ENCODE results near the gene COL25A1. TPM values are rescaled to one million over a fixed set of nuclear protein-coding genes. Genes with fewer than 3 reads are reported as not detected.

Gene COL25A1
- polyA plus RNA-seq, 2 of the 4 experiments (the other 2 are of a cell fraction): not detected

- CTCF ChIA-PET: no interaction called here
- Histone ChIP-seq H3K4me1 (no peaks in the 10 kb centered on the region), H3K9me3 (no peaks in the 10 kb centered on the region), H3K4me2 (no peak overlapping the region), H3K27ac (no peak overlapping the region), H3K4me3 (no peak overlapping the region)
- 62% methylated on average over 4 of the region's 4 CpGs for WGBS (ENCODE audit: missing lambda C conversion rate)
- POLR2A ChIA-PET: no interaction called here
- no peak for FAIRE-seq
- ATAC-seq: no peak
- no peak for TF ChIP-seq ZC3H11A (IDR thresholded peaks at IDR 0.05)
- TF ChIP-seq HOXB5 (CRISPR knock-in tag; IDR thresholded peaks at IDR 0.05): no peak
- TF ChIP-seq HDAC2 (IDR thresholded peaks at IDR 0.05): no peak
- no peak for TF ChIP-seq RNF2 (IDR thresholded peaks at IDR 0.05; ENCODE audit: borderline replicate concordance, low read depth)
- TF ChIP-seq NR3C1 (IDR thresholded peaks at IDR 0.05): no peak
- no peak for TF ChIP-seq KDM1A (IDR thresholded peaks at IDR 0.05; ENCODE audit: low read depth)
- no peak for TF ChIP-seq ZSCAN20 (CRISPR knock-in tag; IDR thresholded peaks at IDR 0.05)
- TF ChIP-seq, protein P1, sequence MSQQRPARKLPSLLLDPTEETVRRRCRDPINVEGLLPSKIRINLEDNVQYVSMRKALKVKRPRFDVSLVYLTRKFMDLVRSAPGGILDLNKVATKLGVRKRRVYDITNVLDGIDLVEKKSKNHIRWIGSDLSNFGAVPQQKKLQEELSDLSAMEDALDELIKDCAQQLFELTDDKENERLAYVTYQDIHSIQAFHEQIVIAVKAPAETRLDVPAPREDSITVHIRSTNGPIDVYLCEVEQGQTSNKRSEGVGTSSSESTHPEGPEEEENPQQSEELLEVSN (IDR thresholded peaks at IDR 0.05; ENCODE audit: borderline replicate concordance, low read depth): no peak
- TF ChIP-seq SREBF2 (IDR thresholded peaks at IDR 0.05): no peak
- no peak for TF ChIP-seq RFX5 (IDR thresholded peaks at IDR 0.05)
- TF ChIP-seq, protein P2, sequence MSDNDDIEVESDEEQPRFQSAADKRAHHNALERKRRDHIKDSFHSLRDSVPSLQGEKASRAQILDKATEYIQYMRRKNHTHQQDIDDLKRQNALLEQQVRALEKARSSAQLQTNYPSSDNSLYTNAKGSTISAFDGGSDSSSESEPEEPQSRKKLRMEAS (IDR thresholded peaks at IDR 0.05): no peak
- TF ChIP-seq, protein P3, sequence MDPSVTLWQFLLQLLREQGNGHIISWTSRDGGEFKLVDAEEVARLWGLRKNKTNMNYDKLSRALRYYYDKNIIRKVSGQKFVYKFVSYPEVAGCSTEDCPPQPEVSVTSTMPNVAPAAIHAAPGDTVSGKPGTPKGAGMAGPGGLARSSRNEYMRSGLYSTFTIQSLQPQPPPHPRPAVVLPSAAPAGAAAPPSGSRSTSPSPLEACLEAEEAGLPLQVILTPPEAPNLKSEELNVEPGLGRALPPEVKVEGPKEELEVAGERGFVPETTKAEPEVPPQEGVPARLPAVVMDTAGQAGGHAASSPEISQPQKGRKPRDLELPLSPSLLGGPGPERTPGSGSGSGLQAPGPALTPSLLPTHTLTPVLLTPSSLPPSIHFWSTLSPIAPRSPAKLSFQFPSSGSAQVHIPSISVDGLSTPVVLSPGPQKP (IDR thresholded peaks at IDR 0.05; ENCODE audit: low read depth, low read length): no peak
- no peak for TF ChIP-seq PBX3 (IDR thresholded peaks at IDR 0.05)
- no peak for DNase-seq (ENCODE audit: low read depth in 1 of 2, low spot score in 1 of 2)
Measured at GRCh38 chr4:108916638-108917037, 385.8 kb downstream of the COL25A1 start.

- H3K9me3 ChIP-seq: no peaks in the 10 kb centered on the region
- no peaks in the 10 kb centered on the region for H3K4me1 ChIP-seq
- no peak overlapping the region for H3K27ac ChIP-seq
- ATAC-seq (no peak), DNase-seq (ENCODE audit: low read depth in 1 of 2, low spot score in 1 of 2) (no peak), FAIRE-seq (no peak)
- ChIA-PET POLR2A (no interaction called here), CTCF (no interaction called here)
- no peak overlapping the region for H3K4me2 ChIP-seq
- no peak overlapping the region for H3K4me3 ChIP-seq
- TF ChIP-seq CHD2 (IDR thresholded peaks at IDR 0.05; ENCODE audit: low read length, partially characterized antibody): no peak
- TF ChIP-seq, protein P4, sequence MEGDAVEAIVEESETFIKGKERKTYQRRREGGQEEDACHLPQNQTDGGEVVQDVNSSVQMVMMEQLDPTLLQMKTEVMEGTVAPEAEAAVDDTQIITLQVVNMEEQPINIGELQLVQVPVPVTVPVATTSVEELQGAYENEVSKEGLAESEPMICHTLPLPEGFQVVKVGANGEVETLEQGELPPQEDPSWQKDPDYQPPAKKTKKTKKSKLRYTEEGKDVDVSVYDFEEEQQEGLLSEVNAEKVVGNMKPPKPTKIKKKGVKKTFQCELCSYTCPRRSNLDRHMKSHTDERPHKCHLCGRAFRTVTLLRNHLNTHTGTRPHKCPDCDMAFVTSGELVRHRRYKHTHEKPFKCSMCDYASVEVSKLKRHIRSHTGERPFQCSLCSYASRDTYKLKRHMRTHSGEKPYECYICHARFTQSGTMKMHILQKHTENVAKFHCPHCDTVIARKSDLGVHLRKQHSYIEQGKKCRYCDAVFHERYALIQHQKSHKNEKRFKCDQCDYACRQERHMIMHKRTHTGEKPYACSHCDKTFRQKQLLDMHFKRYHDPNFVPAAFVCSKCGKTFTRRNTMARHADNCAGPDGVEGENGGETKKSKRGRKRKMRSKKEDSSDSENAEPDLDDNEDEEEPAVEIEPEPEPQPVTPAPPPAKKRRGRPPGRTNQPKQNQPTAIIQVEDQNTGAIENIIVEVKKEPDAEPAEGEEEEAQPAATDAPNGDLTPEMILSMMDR (IDR thresholded peaks at IDR 0.05): no peak
- TF ChIP-seq CBX8 (IDR thresholded peaks at IDR 0.05): no peak
- TF ChIP-seq, protein P1 (IDR thresholded peaks at IDR 0.05; ENCODE audit: borderline replicate concordance, low read depth): no peak
- TF ChIP-seq ATOH8 (CRISPR knock-in tag; IDR thresholded peaks at IDR 0.05; ENCODE audit: low read depth): no peak
- no peak for TF ChIP-seq RCOR1 (IDR thresholded peaks at IDR 0.05; ENCODE audit: low read depth, low read length)
- TF ChIP-seq, protein P5, sequence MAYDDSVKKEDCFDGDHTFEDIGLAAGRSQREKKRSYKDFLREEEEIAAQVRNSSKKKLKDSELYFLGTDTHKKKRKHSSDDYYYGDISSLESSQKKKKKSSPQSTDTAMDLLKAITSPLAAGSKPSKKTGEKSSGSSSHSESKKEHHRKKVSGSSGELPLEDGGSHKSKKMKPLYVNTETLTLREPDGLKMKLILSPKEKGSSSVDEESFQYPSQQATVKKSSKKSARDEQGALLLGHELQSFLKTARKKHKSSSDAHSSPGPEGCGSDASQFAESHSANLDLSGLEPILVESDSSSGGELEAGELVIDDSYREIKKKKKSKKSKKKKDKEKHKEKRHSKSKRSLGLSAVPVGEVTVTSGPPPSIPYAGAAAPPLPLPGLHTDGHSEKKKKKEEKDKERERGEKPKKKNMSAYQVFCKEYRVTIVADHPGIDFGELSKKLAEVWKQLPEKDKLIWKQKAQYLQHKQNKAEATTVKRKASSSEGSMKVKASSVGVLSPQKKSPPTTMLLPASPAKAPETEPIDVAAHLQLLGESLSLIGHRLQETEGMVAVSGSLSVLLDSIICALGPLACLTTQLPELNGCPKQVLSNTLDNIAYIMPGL (CRISPR knock-in tag; IDR thresholded peaks at IDR 0.05; ENCODE audit: borderline replicate concordance): no peak
- no peak for TF ChIP-seq ZNF302 (CRISPR knock-in tag; IDR thresholded peaks at IDR 0.05)
- TF ChIP-seq ZC3H11A (IDR thresholded peaks at IDR 0.05): no peak
- no peak for TF ChIP-seq GATA3 (IDR thresholded peaks at IDR 0.05; ENCODE audit: borderline replicate concordance)
- WGBS (ENCODE audit: missing lambda C conversion rate): 12% methylated on average over 8 of the region's 8 CpGs
Measured at GRCh38 chr4:108906866-108907367, 395.5 kb downstream of the COL25A1 start.
